Adrenal gland (tissue), 5 donors: Measurements from ENCODE around the gene SLC30A3.

Experiments used
- POLR2A ChIP-seq, 2 donors: fragments of 450-650 bp; IDR thresholded peaks; one replicate each; pipeline ENCODE4 v1.6.1; 2017; ENCODE audit warnings: antibody characterized with exemption in 2 of 2, mild to moderate bottlenecking in 2 of 2, moderate library complexity in 1 of 2
- TF ChIP-seq, protein P1 (sequence below), 6 experiments: fragments of 450-650 bp in 4 of 6; fragments of 200-600 bp in 2 of 6; sonication (generic) in 1 of 6; IDR thresholded peaks; 1 replicate in 5 of 6; 2 replicates in 1 of 6; pipeline versions ENCODE4 v1.5.1 to v1.8.0; 2016 to 2021; ENCODE audit warnings: antibody characterized with exemption in 6 of 6, mild to moderate bottlenecking in 2 of 6, moderate library complexity in 1 of 6
- donor health status: DM: no; HTN: no; CAD: no.

DNA sequence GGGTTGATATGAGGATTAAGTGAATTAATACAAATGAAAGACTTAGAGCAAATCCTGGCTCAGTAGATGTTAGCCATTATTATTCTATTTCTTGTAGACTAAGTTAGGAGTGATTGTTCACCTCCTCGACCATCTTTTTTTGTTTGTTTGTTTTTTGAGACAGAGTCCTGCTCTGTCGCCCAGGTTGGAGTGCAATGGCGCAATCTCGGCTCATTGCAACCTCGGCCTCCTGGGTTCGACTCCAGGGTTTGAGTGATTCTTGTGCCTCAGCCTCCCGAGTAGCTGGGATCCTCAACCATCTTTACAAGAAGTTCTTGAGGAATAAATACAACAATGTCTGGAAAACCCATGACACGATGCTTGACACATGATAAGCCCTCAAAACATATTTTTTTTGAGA is 32.1 kb upstream of the SLC30A3 start:
- TF ChIP-seq, protein P1, sequence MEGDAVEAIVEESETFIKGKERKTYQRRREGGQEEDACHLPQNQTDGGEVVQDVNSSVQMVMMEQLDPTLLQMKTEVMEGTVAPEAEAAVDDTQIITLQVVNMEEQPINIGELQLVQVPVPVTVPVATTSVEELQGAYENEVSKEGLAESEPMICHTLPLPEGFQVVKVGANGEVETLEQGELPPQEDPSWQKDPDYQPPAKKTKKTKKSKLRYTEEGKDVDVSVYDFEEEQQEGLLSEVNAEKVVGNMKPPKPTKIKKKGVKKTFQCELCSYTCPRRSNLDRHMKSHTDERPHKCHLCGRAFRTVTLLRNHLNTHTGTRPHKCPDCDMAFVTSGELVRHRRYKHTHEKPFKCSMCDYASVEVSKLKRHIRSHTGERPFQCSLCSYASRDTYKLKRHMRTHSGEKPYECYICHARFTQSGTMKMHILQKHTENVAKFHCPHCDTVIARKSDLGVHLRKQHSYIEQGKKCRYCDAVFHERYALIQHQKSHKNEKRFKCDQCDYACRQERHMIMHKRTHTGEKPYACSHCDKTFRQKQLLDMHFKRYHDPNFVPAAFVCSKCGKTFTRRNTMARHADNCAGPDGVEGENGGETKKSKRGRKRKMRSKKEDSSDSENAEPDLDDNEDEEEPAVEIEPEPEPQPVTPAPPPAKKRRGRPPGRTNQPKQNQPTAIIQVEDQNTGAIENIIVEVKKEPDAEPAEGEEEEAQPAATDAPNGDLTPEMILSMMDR (IDR thresholded peaks at IDR 0.05) = no peak
- TF ChIP-seq POLR2A (IDR thresholded peaks at IDR 0.05) = no peak
